AG10803 (cell line): ENCODE data around the gene TEX54.
A peak's percentile ranks its signal among the peaks of the same experiment; 100 is the strongest.

Source experiments
- DNase-seq: peaks from one replicate; pipeline ENCODE4 v3.0.0; 2010; ENCODE audit warnings: low read depth
- H3K4me3 ChIP-seq: 2 replicates; pipeline ENCODE4 v1.5.1; 2011; ENCODE audit warnings: mild to moderate bottlenecking, low read length, control low read depth
- TF ChIP-seq, protein P1 (sequence below): conservative IDR thresholded peaks from 2 replicates; pipeline ENCODE4 v1.5.1; 2011; ENCODE audit warnings: mild to moderate bottlenecking, low read length, control low read depth, inconsistent platforms

Gene TEX54

DNA sequence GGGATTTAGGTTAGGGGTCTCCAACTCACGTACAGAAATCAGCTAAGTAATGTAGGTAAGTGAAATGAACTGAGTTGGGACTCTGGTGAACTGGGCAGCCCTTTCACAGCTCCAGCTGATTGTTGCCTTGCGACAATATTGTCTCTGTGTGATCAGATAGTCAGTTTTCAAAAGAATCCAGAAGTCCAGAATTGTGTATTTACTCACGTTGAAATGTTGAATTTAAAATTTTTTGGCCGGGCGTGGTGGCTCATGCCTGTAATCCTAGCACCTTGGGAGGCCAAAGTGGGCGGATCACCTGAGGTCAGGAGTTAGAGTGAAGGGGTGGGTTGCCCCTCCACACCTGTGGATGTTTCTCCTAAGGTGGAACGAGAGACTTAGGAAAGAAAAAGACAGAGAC is 25.6 kb upstream of the TEX54 start:
- TF ChIP-seq, protein P1, sequence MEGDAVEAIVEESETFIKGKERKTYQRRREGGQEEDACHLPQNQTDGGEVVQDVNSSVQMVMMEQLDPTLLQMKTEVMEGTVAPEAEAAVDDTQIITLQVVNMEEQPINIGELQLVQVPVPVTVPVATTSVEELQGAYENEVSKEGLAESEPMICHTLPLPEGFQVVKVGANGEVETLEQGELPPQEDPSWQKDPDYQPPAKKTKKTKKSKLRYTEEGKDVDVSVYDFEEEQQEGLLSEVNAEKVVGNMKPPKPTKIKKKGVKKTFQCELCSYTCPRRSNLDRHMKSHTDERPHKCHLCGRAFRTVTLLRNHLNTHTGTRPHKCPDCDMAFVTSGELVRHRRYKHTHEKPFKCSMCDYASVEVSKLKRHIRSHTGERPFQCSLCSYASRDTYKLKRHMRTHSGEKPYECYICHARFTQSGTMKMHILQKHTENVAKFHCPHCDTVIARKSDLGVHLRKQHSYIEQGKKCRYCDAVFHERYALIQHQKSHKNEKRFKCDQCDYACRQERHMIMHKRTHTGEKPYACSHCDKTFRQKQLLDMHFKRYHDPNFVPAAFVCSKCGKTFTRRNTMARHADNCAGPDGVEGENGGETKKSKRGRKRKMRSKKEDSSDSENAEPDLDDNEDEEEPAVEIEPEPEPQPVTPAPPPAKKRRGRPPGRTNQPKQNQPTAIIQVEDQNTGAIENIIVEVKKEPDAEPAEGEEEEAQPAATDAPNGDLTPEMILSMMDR = no peak
- H3K4me3 ChIP-seq = no peak overlapping the region
- no peak for DNase-seq

DNA sequence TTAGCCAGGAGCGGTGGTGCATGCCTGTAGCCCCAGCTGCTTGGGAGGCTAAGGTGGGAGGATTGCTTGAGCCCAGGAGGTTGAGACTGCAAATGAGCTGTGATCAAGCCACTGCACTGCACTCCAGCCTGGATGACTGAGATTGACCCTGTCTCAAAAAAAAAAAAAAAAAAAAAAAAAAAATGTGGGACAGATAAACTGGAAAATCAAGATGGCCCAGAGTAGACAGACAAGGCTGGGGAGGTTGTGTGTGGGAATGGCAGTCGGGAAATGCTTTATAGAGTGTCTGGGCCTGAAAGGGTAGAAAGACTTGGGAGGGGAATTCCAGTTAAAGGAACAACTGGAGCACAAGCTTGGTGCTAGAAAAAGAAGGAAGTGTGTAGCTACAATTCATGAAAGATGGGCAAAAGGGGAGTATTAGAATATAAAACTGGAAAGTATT is 24.9 kb upstream of the TEX54 start:
- no peak for DNase-seq
- no peak overlapping the region for H3K4me3 ChIP-seq

DNA sequence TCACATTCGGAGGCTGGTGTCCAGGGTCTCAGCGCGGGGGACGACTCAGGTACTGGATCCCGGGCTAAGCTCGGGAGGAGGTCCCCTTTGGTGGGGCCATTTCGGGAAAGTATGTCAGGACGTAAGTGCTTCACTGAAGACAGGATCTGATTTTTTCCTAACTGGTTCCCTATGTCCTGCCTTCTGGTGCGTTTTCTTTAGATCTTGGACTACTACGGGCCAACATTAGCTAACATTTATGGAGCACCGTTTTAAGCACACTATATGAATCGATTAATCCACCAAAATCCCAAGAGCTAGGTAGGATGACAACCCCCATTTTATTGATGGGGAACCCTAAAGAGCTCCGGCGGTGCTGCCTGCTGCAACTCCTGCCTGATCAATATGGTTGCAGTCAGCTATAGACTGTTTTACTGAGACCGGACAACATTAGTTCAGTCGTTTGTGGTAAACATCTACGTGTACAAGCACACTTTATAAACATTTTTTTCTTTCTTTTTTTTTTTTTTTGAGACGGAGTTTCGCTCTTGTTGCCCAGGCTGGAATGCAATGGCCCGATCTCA is 23.8 kb upstream of the TEX54 start:
- TF ChIP-seq, protein P1 = no peak
- peak overlapping the region; percentile 93 for H3K4me3 ChIP-seq
- DNase-seq = no peak

More for the DNA sequence above, 24.9 kb upstream of the TEX54 start:
- TF ChIP-seq, protein P1 = no peak

DNA sequence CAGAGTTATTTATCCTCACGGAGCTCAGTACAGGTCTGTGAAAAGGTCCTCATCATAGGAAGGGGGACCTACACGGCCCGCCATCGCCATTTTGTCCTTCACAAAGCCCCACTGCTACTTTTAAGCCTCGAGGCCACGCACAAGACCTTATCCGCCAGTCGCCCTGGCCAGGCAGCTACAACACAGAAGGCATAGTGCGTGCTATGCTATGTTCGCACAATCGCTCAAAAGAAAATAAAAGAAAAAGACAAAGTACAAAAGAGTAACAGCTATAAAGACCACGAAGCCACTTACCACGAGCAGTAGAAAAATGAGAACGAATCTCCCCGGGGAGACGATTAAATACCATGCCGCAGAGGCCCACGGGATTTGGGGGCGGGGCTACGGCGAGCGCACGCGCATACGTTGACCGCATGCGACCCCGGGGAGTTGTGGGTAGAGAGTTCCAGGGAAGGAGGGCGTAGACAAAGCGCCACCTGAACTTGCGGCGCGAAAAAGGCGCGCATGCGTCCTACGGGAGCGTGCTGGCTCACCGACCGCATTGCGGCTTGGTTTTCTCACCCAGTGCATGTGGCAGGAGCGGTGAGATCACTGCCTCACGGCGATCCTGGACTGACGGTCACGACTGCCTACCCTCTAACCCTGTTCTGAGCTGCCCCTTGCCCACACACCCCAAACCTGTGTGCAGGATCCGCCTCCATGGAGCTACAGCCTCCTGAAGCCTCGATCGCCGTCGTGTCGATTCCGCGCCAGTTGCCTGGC is 23.1 kb upstream of the TEX54 start:
- DNase-seq = peak; percentile 96
- TF ChIP-seq, protein P1 = no peak
- H3K4me3 ChIP-seq = peak overlapping the region; percentile 93

DNA sequence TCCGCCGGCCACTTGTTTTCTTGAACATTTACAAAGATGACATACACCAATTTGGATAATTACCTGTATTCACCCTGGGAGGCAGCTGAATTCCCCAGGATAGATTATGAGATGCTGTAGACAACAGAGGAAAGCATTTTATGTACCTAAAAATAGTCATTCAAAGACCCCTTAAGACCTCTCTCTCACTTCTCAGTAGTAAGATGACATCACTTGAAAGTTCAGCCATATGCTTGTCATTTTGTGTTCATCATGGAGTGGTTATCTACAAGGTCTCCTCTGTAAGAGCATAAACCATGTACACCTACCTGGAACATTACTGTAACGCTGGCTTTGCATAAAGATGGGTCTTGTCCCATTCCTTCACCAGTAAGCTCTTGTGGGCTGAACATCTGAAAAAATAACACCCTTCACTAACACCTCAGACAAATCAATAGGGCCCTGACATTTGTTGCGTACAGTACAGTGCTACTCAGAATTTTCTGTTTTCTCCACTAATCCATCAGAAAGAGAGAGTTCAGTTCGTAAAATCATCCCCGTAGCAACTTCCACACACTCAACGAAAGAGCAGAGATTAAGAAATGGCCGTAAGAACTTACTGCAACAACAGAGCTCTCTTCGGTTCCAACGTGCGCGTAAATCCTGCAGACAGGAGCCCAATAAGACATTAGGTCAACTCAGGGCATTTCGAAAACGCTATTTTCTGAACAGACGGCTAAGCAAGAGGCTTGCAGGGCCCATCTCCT is 22.4 kb upstream of the TEX54 start:
- DNase-seq = no peak
- TF ChIP-seq, protein P1 = no peak
- peak overlapping the region; percentile 93 for H3K4me3 ChIP-seq

DNA sequence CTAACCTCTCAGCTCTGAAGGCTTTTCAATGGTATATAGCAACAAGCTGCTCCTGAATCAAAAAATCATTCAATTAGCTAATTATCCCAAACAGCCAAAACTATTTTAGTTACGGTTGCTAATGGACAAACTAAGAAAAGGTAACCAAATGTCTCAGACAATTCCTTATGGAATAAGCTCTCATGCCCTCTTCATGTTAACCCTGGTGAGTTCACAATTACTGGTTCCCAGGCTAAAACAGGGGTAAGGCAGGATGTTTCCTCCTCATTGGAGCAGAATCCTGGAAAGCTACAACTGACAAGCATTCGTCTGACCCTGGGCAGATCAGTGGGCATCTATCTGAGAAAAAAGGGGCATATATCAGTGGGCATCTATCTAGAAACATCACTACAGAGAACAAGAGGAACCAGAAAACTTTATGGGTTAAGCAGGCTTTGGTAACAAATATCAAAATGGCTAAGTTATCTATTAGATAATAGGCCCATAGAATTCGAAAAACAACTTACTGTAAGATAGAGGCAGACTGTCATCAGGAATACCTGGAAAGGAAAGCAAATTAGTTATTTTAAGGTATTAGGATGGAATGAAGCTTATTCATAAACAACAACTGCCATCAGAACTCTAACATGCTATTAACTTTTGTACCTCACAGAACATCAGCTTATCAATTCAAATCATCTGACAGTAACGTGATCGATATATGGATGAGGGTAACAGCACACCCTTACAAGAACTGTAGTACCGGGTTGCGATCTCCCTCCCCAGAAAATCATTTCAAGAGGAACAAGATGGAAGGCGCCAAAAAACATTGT is 21.6 kb upstream of the TEX54 start:
- no peak for DNase-seq
- peak overlapping the region; percentile 93 for H3K4me3 ChIP-seq
- TF ChIP-seq, protein P1 = no peak
